Fibroblast of lung (primary cell): Measurements from ENCODE around the gene TNIK. TPM values are rescaled to one million over a fixed set of nuclear protein-coding genes. Genes with fewer than 3 reads are reported as not detected.
A peak's percentile ranks its signal among the peaks of the same experiment; 100 is the strongest.

Source experiments
- DNase-seq, 2 donors: peaks; one replicate each; pipeline versions ENCODE4 v3.0.0 to v3.0.0-alpha.2; 2010; ENCODE audit warnings: low read depth in 2 of 2
- H2AFZ ChIP-seq: 2 replicates; pipeline ENCODE4 v1.5.1; 2012; ENCODE audit warnings: low read length, control low read depth, inconsistent platforms
- H3K27ac ChIP-seq: 2 replicates; pipeline ENCODE4 v1.5.1; 2011; ENCODE audit warnings: low read length, control low read depth; ENCODE audit not compliant: insufficient read depth
- H3K27me3 ChIP-seq: 2 replicates; pipeline ENCODE4 v1.5.1; 2011; ENCODE audit warnings: mild to moderate bottlenecking, low read length; ENCODE audit not compliant: control insufficient read depth, insufficient read depth
- H3K36me3 ChIP-seq: 2 replicates; pipeline ENCODE4 v1.5.1; 2011; ENCODE audit warnings: low read length; ENCODE audit not compliant: control insufficient read depth, insufficient read depth
- H3K4me1 ChIP-seq: 2 replicates; pipeline ENCODE4 v1.5.1; 2011; ENCODE audit warnings: low read length; ENCODE audit not compliant: control insufficient read depth, insufficient read depth; ENCODE audit errors: extremely low read depth
- H3K4me2 ChIP-seq: 2 replicates; pipeline ENCODE4 v1.5.1; 2011; ENCODE audit warnings: low read length, control low read depth; ENCODE audit not compliant: insufficient read depth; ENCODE audit errors: extremely low read depth
- H3K4me3 ChIP-seq, 4 experiments: fragments of 200-600 bp in 1 of 4; sonication (generic) in 1 of 4; replicated peaks in 1 of 4; 2 replicates each; pipeline ENCODE4 v1.5.1; 2011 to 2016; ENCODE audit warnings: low read length in 4 of 4, low read depth in 3 of 4, mild to moderate bottlenecking in 3 of 4, control low read depth in 2 of 4, inconsistent platforms in 1 of 4, mixed read lengths in 1 of 4; ENCODE audit not compliant: insufficient read depth in 1 of 4; ENCODE audit errors: control extremely low read depth in 1 of 4
- H3K79me2 ChIP-seq: 2 replicates; pipeline ENCODE4 v1.5.1; 2012; ENCODE audit warnings: mild to moderate bottlenecking, low read length, inconsistent platforms; ENCODE audit not compliant: control insufficient read depth, insufficient read depth
- H3K9ac ChIP-seq: 2 replicates; pipeline ENCODE4 v1.5.1; 2011; ENCODE audit warnings: mild to moderate bottlenecking, low read length, control low read depth; ENCODE audit not compliant: insufficient read depth
- H3K9me3 ChIP-seq: 2 replicates; pipeline ENCODE4 v1.5.1; 2012; ENCODE audit warnings: low read depth, low read length; ENCODE audit not compliant: control insufficient read depth, insufficient read depth
- H4K20me1 ChIP-seq: 2 replicates; pipeline ENCODE4 v1.5.1; 2011; ENCODE audit warnings: low read length; ENCODE audit not compliant: control insufficient read depth, insufficient read depth; ENCODE audit errors: extremely low read depth
- EZH2 ChIP-seq: IDR thresholded peaks from 2 replicates; pipeline ENCODE4 v1.5.1; 2012; ENCODE audit warnings: low read length, control low read depth, mild to moderate bottlenecking; ENCODE audit errors: missing control alignments
- polyA plus RNA-seq, 2 donors: library from polyadenylated mRNA; depleted of rRNA in 1 of 2; stranded (reverse) in 1 of 2; unstranded in 1 of 2; fragments of >200 nt; gene quantifications; 2 replicates each; pipeline ENCODE4 v1.2.1, GENCODE V29; 2011 to 2012; ENCODE audit warnings: missing spikeins in 1 of 2
- total RNA-seq: library from RNA; depleted of rRNA; stranded (reverse); fragments of >200 nt; gene quantifications from 2 replicates; pipeline ENCODE4 v1.2.1, GENCODE V29; 2014
- TF ChIP-seq, protein P1 (sequence below), 2 donors: IDR thresholded peaks in 1 of 2; conservative IDR thresholded peaks in 1 of 2; 1 replicate in 1 of 2; 2 replicates in 1 of 2; pipeline ENCODE4 v1.5.1; 2011 to 2012; ENCODE audit warnings: low read length in 2 of 2, control low read depth in 1 of 2, inconsistent platforms in 1 of 2, low read depth in 1 of 2, mild to moderate bottlenecking in 1 of 2

TNIK gene
- total and polyA plus RNA-seq, 2 donors (not counting 1 experiment from before 2014, with no cell fraction given) = 13.8 to 39.3 TPM

DNA sequence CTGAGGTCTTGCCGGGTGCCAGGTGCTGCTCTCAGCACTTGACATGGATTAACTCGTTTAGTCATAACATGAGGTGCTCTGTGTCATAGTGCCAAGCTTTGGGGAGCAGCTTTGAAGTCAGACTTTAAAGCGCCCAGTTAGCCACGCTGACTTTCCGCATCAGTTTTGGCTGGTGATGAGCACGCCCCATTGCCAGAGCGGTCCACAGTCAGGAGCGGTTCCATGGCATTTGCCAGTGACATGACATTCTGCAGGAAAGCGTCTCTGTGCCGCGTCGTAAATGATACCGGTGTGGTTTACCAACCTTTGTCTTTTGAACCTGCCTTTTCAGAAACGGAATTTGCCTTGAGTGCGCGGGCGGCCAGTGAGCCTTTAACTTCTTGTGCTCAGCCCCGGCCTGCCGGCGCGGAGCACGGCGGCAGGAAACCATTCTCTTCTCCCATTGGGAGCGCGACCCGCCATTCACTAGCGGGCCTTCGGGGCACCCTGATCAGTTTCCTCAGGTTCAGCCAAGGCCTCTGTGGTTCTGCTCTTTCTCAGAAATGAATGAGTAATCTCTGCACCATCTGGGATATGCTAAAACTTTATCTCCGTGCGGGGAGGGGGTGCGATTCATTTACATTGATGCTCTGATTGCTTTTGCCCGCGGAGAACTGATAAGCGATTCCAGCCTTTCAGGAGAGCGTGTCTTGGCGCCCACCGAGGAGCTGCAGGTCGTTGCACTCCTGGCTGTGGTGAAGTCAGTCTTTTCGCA lies 432.0 kb downstream of the TNIK start:
- Histone ChIP-seq H3K4me2 (peak overlapping the region; percentile 89), H3K4me3 (peak overlapping the region in 3 of 4 experiments; percentile 6 to 42 (median 35)), H4K20me1 (no peaks in the 10 kb centered on the region), H3K4me1 (peaks cover 11% of the 10 kb centered on the region), H3K27me3 (no peaks in the 10 kb centered on the region), H3K27ac (peak overlapping the region; percentile 82), H3K9me3 (no peaks in the 10 kb centered on the region), H3K9ac (peak overlapping the region; percentile 16), H3K79me2 (no peaks in the 10 kb centered on the region), H2AFZ (peak overlapping the region; percentile 87), H3K36me3 (no peaks in the 10 kb centered on the region)
- TF ChIP-seq EZH2 = no peak
- TF ChIP-seq, protein P1, sequence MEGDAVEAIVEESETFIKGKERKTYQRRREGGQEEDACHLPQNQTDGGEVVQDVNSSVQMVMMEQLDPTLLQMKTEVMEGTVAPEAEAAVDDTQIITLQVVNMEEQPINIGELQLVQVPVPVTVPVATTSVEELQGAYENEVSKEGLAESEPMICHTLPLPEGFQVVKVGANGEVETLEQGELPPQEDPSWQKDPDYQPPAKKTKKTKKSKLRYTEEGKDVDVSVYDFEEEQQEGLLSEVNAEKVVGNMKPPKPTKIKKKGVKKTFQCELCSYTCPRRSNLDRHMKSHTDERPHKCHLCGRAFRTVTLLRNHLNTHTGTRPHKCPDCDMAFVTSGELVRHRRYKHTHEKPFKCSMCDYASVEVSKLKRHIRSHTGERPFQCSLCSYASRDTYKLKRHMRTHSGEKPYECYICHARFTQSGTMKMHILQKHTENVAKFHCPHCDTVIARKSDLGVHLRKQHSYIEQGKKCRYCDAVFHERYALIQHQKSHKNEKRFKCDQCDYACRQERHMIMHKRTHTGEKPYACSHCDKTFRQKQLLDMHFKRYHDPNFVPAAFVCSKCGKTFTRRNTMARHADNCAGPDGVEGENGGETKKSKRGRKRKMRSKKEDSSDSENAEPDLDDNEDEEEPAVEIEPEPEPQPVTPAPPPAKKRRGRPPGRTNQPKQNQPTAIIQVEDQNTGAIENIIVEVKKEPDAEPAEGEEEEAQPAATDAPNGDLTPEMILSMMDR (conservative IDR thresholded peaks at IDR 0.05 in 1 of 2, IDR thresholded peaks at IDR 0.05 in 1 of 2; ENCODE audit: low read depth in 1 of 2, low read length in 2 of 2) = no peak
- DNase-seq = peak; percentile 86 to 98

DNA sequence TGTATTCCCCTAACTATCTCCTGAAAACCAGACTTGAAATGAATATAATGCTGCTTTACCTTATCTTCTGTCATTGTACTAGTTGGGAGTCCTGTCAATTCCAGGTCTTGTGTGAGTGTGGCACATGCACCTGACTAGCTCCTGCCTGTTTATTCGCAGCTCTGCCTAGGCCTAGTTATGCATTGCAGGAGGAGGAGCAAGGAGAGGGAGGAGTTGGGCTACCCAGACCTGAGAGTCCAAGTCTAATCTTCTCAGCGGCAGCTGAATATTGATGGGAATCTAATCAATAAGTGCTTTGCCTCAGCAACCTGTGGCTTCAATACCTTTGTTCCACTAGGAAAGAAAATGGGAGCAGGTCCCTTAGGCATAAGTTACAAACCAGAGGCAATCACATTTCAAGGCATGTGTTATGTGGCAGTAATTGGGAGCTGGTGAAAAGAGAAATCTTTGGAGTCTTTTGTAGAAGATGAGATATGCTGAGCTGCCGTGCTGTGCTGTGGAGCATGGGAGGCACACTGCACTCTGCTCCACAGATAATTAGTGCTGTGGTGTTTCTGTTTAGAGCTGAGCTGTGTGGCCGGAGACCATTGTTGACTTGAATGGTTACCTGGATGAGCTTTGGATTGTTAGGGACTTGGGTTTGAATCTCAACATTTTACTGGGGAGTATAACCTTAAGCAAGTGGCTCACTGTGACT lies 433.5 kb downstream of the TNIK start, which contains the start of gene SLC2A2:
Gene SLC2A2 (minus strand): TSS at position 124 of the 697 bp plus-strand sequence. CDS start 50 bp downstream, at position 74.
- peaks cover 11% of the 10 kb centered on the region for H3K4me1 ChIP-seq
- no peaks in the 10 kb centered on the region for H3K36me3 ChIP-seq
- TF ChIP-seq EZH2 = no peak
- TF ChIP-seq, protein P1 (conservative IDR thresholded peaks at IDR 0.05 in 1 of 2, IDR thresholded peaks at IDR 0.05 in 1 of 2; ENCODE audit: low read depth in 1 of 2, low read length in 2 of 2) = no peak
- H3K79me2 ChIP-seq = no peaks in the 10 kb centered on the region
- H3K4me2 ChIP-seq = no peak within 1 kb of the TSS
- H3K27ac ChIP-seq = no peak within 1 kb of the TSS
- H3K9me3 ChIP-seq = no peaks in the 10 kb centered on the region
- no peak for DNase-seq
- H3K9ac ChIP-seq = no peak within 1 kb of the TSS
- no peaks in the 10 kb centered on the region for H4K20me1 ChIP-seq
- no peak within 1 kb of the TSS for H3K4me3 ChIP-seq
- no peaks in the 10 kb centered on the region for H3K27me3 ChIP-seq
- no peak within 1 kb of the TSS for H2AFZ ChIP-seq

DNA sequence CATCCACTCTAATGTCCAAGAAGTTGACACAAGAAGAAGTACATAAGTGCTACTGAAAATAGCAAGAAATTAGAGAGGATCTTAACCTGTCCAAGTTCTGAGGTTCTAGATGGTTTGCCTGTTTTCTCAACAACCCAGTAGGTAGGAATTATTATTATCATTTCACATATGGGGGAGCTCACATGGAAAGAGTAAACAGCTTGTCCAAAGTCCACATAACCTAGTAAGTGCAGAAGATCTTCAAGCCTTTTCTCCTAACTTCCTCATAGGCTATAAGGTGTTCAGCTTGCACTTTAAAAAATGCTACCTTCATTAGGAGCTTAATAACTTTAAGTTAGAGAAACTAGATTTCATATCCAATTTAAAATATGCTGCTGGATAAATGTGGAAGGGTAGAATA lies 436.6 kb downstream of the TNIK start:
- H3K27me3 ChIP-seq = no peaks in the 10 kb centered on the region
- H3K9me3 ChIP-seq = no peaks in the 10 kb centered on the region
- no peak for DNase-seq
- H3K9ac ChIP-seq = no peak overlapping the region
- no peak overlapping the region for H3K4me2 ChIP-seq
- H3K27ac ChIP-seq = no peak overlapping the region
- no peak overlapping the region for H2AFZ ChIP-seq
- no peaks in the 10 kb centered on the region for H3K79me2 ChIP-seq
- H3K4me1 ChIP-seq = peaks cover 4% of the 10 kb centered on the region
- H3K4me3 ChIP-seq = no peak overlapping the region
- TF ChIP-seq EZH2 = no peak
- TF ChIP-seq, protein P1 (conservative IDR thresholded peaks at IDR 0.05 in 1 of 2, IDR thresholded peaks at IDR 0.05 in 1 of 2; ENCODE audit: low read depth in 1 of 2, low read length in 2 of 2) = no peak
- no peaks in the 10 kb centered on the region for H3K36me3 ChIP-seq
- H4K20me1 ChIP-seq = no peaks in the 10 kb centered on the region
